NCI-H187 (cell line): Measurements from ENCODE around the gene PDGFRB.

Source experiments
- DNase-seq, 2 experiments: peaks; one replicate each; lab custom pipeline; 2025; lab: John Stamatoyannopoulos, UW

The PDGFRB gene

DNA sequence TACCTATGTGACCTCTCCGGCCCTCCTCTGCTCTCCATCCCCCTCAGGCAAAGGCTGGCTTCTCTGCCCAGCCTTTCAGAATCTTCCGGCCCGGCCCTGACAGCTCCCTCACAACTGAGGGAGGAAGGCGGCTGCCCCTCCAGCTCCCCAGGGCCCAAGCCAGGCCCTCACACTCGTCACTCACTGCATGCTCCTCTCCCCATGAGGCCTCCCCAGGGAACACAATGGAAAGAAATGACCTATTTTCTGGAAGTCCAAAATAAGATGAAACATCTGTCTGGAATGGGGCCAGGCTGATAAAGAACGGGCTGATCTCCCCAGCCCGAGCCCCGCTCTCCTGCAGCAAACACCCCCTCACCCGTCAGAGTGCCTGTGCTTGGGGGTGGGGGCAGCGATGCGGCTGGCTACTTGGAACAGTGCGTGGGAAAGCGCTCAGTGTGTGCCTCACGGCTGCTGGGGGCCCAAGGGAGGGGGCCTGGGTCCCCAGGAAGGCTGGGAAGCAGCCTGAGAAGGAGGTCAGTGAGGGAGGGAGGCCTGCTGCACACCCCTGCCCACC lies 11.3 kb downstream of the PDGFRB start:
- no peak for DNase-seq

DNA sequence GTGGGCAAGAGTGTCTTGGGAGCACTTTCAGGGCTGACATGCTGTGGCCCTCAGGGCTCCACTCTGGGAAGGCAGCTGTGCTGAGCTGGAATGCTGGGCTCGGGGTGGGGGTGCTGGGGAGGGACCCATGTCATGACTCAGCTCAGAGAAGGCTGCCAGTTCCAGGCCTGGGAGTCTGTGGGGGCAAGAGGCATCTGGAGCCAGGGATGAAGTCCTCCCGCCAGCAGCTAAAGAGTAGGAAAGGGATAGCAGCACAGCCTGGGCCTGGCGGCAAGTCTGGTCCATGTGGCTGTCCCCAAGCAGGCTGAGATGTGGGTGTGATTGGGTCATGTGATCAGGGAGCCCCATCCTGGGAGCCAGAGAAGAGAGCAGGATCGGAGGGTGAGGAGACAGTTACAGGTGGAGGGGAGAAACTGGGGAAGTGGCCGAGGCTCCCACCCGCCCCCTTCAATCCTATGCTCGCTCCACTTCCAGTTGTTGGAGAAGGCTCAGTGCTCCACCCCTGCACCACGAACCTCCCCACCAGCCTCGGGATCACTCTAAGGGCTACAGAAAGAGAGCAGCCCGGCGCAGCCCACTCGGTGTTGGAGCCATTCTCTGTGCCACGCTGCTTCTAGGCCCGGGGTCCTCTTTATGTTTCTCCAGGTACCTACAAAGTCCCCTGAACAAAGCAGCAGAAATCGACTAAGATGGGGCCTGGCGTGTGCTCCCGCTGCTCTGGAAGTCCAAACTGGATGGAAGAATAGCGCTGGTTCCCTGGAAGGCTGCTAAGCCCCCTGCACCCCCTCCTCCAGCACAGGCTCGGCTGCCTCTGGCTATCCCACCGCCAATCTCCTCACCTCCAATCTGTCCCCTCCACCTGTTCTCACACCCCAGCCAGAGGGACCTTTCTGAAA lies 12.0 kb downstream of the PDGFRB start:
- no peak for DNase-seq

DNA sequence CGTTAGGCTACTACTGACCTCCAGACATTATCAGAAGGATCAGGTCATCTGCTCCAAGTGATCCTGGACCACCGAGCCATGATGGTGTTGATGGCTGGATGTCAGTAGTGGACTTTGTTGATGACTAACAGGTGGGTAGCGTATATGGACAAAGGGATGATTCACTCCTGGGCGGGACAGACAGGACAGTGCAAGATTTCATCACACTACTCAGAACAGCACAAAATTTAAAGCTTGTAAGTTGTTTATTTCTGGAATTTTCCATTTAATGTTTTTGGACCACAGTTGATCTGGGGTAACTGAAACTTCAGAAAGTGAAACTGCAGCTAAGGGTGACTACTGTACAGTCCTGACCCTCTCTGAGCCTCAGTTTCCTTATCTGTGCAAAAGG lies 12.7 kb downstream of the PDGFRB start:
- no peak for DNase-seq

DNA sequence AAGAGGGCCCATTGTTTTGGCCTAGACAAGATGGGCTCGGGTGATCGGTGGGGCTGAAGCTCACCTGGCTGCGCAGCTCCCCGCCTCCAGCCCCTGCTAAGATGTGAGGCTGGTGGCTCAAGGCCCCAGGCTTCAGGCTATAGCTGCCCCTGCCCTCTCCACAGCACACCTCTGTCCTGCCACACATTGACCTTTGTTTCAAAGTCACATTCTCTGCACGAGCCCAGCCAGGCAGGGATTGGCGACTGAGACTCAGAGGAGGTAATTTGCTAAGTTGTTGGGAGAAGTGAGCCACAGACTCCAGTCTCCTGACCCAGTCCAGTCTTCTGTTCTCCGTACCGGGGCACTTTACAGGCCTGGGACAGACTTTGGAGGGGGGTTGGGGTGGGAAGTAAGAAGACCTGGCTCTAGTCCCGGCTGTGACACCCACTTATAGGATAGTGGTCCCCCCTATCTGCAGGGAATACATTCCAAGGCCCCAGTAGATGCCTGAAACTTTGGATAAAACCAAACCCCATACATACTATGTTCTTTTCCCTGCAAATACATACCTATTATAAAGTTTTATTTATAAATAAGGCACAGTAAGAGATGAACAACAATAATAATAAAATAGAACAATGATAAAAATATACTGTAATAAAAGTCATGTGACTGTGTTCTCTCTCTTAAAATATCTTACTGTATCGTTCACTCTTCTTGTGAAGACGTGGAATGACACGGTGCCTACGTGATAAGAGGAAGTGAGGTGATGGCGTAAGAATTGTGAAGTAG lies 13.3 kb downstream of the PDGFRB start:
- DNase-seq = no peak

DNA sequence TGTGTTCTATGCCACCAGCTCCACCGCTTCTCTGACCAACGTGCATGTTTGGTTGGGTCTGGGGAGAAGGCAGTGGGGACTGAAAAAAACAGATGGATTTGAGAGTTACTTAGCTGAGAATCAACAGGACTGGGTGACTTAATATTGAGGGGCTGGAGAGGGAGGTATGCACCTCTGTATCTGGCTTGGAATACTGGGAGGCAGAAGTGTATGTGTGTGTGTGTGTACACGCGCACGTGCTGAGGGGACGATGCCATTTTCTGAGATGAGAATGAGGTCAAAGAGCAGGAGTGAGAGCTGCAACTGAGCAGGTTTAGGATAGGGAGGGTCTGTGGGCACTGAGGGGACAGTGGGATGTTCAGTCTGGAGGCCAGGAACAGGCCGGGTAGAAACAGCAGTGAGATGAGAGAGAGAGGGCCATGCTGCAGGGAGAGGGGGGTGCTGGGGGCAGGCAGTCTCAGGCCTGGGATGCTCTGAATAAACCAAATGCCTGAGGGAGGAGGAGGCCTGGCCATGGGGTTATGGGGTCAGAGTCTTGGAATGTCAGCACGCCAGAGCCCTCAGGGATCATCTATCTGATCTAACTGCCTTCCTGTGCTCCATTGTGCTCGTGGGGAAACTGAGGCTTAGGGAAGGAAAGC lies 14.0 kb downstream of the PDGFRB start:
- no peak for DNase-seq

DNA sequence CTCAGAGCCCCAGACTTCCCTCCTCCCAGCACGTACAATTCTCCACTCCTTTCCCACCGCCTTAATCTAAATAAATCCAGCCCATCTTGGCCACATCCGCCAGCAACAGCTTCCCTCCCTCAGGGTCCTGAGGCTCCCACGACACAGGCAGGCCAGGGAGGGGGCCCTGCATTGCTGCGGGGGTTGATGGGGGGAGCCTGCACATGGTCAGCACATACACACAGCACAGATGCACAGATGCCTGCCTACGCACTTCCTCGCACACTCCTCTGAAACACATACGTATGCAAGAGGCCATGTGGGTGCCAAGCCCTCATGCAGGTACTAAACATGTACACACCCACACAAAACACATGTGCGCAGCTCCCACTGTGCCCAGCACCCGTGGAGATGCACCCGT lies 14.8 kb downstream of the PDGFRB start:
- no peak for DNase-seq

DNA sequence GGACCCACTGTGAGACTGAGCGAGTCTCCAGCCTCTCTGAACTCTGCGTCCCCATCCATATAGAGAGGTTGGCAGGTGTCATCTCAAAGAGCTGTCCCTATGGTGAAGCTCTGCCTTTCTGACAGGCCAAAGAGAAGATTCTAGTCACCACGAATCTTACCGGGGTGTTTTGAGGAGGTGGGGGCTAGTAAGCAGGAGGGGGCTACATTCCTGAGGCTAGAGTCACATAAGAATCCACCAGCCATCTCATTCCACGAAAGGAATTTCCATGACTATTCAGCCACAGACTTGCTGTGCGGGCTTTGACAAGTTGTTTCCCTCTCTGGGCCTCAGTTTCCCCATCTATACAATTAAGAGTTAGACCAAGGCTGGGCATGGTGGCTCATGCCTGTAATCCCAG lies 16.3 kb downstream of the PDGFRB start:
- no peak for DNase-seq

DNA sequence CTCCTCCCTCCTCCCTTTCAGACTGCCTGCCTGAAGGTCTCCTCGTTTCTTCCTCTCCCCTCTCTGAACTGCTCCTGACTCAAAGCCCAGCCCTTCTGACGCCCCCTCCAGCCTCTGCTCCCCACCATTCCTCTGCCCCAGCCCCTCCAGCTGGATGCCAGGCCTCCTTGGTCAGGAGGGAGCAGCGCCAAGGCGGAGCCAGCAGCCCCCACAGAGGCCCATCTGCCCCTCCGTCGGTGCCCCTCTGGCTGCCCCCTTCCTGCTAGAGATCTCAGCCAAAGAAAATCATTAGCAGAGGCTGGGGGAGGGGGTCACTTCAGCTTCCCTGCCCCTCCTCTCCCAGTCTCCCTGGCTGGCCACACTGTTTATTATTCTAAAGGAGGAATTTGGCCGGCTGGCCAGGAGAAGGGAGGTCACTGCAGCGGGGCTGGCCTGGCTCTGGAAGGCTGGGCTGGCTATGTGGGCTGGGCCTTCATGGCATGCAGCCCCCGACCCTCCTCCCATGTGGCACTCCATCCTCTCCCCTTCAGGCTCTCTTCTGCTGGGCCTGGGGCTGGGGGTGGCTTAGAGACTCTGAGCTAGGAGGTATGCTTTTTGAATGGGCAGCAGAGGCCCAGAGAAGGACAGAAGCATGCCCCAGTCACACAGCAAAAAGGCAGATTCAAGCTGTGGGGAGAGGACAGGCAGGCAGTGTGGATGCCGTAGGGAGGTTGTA lies 16.9 kb downstream of the PDGFRB start:
- no peak for DNase-seq

DNA sequence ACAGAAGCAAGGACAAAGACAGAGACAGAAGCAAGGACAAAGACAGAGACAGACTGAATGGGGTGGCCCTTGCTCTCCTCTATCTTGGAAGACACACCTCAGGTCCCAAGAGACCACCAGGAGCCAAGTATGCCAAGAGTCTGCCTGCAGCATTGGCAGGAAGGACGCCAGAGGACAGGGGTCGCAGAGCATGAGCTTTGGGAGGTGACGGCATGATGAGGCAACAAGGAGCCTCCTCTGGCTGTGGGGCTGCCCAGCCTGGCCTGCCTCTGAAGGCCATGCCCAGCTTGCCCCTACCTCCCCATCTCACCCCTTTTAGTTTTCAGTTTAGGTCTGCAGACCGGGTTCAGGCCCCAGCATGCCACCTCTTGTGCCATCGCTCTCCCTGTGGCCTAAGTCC lies 17.6 kb downstream of the PDGFRB start:
- DNase-seq = no peak

DNA sequence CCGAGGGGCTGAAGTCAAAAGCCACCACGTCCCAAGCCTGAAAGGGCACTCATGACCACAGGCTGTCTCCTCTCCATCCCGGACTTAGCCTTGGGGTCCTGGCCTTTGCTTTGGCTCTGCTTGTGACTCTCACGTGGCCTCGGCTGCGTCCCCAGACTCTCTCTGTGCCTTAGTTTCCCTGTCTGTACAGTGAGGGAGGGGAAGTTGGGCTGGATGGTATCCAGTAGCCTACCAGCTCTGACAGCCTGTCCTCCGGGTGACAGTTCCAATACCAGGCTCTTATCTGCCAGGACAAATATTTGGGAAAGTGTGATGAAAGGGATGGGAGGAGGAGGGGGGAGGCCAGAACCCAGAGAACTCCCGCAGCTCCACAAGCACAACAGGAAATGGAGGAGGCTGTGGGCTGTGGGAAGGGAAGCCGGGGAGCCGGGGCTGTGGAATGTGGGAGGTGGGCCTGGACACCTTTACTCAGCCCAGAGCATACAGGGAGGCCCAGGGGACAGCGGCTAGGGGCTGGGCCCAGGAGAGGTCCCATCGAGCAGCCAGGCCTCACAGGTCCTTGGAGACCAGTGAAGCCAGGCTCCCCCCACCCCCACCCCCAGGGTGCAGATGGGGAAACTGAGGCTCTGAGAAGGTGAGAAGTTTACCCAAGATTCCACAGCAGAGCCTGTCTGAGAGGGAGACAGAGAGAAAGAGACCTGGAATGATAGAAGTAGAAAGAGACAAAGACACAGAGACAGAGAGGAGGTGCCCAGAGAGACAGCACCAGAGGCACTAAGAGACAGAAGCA lies 18.3 kb downstream of the PDGFRB start:
- no peak for DNase-seq

DNA sequence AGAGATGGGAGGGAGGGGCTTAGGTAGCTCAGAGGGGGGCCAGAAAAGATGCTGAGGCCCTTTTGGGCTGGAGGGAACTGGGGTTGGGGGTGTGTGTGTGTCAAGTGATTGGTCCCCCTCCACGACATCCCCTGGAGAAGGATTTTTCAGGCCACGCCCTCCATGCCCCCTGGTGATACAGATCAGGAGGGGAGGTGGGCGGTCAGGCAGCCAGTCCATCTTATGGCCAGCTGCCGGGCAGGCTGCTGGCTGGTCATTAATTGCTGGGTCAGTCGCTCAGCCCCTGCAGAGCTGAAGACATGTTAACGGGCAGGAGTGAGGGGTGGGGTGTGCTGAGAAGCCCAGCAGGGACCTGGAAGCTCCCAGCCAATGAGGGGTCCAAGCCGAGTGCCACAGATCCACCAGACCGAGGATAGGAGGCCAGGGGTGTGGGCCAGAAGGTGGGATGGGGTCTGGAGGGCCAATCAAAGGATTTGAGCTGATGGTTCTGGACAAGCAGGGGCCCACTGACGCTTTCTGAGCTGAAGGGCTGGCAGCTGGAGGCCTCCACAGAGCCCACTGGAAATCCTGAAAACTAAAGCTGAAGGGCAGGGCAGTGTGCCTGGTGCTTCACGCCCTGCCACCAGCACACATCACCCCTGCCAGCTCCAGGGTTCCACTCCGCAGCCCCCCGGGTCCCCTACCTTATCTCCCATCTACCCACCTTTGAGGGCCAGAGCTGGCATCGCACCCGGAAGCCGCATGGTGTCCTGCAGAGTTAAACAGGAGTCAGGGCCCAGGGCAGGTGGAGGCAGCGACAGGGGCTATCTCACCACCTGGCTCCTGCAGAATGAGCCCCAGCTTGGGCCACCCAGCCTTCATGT lies 19.1 kb downstream of the PDGFRB start:
- no peak for DNase-seq

DNA sequence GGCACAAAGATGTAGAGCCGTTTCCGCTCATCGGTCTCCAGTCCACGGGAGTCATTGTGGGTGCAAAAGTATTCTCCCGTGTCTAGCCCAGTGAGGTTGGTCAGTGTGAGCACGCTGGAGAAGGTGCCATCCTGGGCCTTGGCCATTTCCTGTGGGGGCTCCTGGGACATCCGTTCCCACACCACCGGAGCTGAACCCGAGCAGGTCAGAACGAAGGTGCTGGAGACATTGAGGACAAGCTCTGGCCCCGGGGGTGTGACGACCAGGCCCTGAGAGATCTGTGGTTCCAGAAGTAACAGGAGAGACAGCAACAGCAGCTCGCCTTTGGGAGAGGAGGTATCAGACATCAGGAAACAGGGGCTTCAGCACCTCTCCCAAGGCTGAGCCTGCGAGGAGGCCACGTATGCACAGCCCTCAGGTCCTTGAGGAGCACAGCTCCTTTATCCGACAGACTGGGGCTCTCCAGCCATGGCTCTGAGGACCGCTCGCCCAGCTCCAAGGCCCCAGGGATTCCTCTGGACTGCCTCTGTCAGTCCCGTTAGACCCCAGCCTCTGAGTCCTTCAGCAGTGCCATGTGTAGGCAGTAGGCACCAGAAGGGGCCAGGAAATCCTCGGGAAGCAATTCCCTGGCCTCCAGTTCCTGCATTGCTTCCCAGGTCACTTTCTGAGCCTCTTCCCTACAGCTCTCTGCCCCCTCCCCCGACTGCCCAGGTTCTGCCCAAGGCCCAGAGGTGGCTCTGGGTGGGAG lies 19.9 kb downstream of the PDGFRB start:
- no peak for DNase-seq

DNA sequence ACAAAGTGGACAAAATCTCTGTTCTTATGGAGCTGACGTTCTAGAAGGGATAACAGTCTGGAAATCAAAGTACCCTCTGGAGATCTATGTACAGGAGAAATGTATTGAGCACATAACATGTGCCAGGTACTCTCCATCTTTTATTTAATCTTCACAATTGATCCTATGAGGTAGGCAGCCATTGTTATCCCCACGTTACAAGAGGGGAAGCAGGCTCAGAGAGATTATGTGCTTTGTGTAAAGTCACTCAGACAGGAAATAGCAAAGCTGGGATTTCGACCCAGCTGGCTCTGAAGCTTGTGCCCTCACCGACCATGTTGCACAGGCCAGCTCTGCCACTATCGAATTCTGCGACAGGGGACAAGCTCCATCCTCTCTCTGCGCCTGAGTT lies 21.5 kb downstream of the PDGFRB start:
- DNase-seq = no peak

DNA sequence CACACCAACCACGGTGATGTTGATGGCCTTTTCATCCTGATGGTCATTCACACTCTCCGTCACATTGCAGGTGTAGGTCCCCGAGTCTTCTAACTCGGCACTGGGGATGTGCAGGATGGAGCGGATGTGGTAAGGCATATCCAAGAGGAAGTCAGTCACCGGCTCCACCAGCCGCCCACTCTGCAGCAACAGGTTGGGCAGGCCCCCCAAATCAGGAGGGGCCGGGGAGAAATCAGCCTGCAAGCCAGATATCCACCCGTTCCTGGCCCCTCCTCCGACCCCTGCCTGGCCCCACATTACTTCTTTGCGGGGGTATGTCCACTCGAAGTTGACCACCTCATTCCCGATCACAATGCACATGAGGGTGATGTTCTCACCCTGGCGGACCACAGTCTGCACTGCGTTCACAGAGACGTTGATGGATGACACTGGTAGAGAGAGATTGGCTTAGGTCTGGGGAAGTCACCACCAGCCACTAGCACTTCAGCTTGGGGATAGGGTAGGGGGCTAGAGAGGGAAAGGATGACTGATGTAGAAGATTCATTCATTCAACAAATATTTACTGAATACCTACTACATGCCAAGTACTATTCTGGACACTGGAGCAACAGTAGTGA lies 22.0 kb downstream of the PDGFRB start:
- DNase-seq = no peak

DNA sequence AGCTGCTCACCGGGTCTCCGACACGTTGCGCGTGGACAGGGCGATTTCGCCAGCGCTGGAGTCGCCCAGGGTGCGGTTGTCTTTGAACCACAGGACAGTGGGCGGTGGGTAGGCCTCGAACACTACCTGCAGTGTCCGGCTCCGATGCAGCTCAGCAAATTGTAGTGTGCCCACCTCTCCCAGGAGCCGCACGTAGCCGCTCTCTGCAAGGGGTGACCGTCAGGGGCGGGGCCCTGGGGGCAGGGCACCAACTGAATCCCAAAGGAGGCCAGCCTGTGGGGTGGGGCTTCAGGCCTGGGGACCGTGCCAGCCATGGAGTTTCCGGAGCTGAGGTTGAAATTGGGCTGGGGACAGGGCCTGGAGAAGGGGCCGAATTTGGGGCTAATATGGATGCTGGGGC lies 22.9 kb downstream of the PDGFRB start:
- no peak for DNase-seq

DNA sequence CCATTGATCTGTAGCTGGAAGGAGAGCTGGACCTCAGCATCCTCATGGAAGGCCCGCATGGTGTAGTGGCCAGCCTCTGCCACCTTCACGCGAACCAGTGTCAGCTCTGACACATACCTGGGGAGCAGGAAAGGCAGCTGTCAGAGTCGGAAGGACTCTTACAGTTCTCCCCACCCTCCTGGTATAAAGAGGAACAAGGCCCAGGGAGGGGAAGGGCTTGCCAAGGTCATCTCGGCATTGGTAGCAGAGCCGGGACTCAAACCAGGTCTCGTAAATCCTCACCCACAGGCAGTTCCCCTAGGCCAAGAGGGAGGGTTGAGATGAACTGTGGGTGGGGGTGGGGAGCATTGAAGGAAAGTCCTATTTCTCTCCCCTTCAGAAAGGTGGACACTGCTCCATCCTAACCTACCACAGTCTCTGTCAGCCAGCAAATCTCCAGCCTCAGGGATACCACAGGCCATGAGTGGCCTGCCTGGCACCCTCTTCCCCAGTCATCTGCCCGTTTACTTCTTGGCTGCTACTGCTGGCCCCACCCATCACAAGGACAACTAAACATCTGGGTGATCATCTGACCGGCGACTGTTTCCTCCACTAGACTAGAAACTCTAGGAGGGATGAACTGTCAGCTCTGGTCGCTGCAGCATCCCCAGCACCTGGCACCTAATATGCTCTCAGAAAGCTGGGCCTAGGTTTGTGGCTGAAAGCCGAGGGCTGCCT lies 23.5 kb downstream of the PDGFRB start:
- DNase-seq = no peak

DNA sequence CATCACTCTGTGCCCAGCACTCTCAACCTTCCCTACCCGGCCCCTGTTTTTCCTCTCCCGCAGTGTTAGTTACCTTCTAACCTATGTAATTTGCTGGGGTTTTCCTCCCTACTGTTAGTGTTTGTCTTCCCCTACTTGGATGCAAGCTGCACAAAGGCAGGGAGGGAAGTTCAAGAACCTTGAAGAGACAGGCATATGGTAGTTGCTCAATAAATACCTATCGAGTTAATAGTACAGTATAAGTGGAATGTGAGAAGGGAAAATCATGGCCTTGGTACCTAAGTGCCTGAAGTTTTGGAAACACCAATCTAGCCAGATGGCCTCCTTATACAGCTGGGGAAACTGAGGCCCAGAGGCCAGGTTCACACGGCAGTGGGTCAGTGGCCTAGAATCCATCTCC lies 24.2 kb downstream of the PDGFRB start:
- no peak for DNase-seq

DNA sequence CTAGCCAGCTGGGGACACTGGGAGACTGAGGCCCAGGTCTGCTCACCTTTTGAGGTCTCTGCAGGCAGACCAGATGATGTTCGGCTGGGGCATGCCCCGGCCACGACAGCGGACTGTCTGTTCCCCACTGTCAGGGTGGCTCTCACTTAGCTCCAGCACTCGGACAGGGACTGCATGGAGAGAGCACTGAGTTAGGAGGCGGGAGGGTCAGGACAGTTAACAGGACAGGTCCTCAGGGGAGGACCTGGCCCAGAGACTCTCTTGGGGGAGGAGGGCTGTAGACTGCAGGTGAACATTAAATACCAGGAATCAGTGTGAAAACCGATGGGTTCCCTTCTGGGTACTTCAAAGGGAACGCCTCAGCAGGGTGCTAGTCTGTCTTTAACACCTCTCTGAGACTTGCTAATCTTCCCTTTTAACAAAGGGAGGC lies 25.1 kb downstream of the PDGFRB start:
- DNase-seq = no peak
